Fibroblast of the aortic adventitia (primary cell): ENCODE measurements around the gene SLC35B4. TPM values are rescaled to one million over a fixed set of nuclear protein-coding genes. Genes with fewer than 3 reads are reported as not detected.

Experiments
- DNase-seq: peaks from one replicate; pipeline ENCODE4 v3.0.0-alpha.2; 2010; ENCODE audit warnings: low read depth
- H3K4me3 ChIP-seq: 2 replicates; pipeline ENCODE4 v1.5.1; 2011; ENCODE audit warnings: low read depth, mild to moderate bottlenecking, control low read depth, low read length, moderate library complexity
- CTCF ChIP-seq: IDR thresholded peaks from 2 replicates; pipeline ENCODE4 v1.5.1; 2011; ENCODE audit warnings: mild to moderate bottlenecking, low read length, control low read depth, inconsistent platforms; ENCODE audit not compliant: insufficient read depth
- total RNA-seq: library from RNA; depleted of rRNA; stranded (reverse); fragments of >200 nt; gene quantifications from 2 replicates; pipeline ENCODE4 v1.2.3, GENCODE V29; 2012; ENCODE audit warnings: low replicate concordance

Gene SLC35B4
- total RNA-seq, result 7.8 and 18.4 TPM in 2 replicates

DNA sequence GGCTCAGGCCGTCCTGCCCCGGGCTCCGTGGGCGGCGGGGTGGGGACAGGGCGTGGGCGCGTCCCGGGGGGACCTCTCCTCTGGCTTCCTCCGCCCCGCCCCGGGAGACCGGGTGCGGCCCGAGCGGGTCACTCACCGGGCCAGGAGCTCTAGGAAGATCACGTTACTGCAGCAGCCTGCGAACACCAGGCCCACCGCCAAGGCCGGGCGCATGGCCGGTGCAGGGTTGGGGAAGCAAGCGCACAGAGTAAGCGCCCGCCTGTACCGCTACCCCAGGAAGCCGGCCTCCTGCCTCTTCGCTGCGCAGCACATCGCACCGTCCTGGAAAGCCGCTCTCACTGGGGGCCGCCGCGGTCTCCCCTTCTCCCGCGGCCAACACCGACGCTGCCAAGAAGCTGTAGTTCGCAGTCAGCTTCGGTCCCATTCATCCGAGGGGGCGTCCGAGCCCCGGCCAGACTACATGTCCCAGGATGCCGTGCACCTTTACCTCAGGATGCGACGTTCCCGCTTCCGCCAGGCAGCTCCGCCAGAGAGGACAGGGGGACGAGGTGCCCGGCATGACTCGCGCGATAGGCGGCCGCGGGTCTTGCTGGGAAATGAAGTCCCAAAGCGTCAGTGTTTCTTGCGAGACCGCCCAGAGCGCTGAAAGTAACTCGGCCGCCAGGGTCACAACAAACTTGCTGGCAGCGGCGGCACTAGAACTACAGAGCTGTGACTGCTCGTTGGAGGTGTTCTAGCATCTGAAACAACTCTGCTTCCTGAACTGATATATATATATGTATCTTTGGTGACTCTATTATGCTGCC, at the start of gene SLC35B4:
TSS of gene SLC35B4 (minus strand) at position 392 of the 806 bp plus-strand sequence. CDS start at position 213, 179 bp downstream.
- H3K4me3 ChIP-seq, result peak within 1 kb of the TSS; percentile 85
- peak; percentile 37 for TF ChIP-seq CTCF

GRCh38 chr7:134366481-134366880, 49.8 kb upstream of the SLC35B4 start:
- TF ChIP-seq CTCF, result no peak
- DNase-seq, result peak; percentile 43
- H3K4me3 ChIP-seq, result no peak overlapping the region

More for the DNA sequence above, at the start of gene SLC35B4:
- DNase-seq, result peak; percentile 95

GRCh38 chr7:134365341-134366054, 48.8 kb upstream of the SLC35B4 start:
- no peak overlapping the region for H3K4me3 ChIP-seq
- TF ChIP-seq CTCF, result no peak
- peak; percentile 96 for DNase-seq

- peak; percentile 66 for DNase-seq
- H3K4me3 ChIP-seq, result no peak overlapping the region
- no peak for TF ChIP-seq CTCF
Measured at GRCh38 chr7:134364619-134365037, 47.9 kb upstream of the SLC35B4 start.

DNA sequence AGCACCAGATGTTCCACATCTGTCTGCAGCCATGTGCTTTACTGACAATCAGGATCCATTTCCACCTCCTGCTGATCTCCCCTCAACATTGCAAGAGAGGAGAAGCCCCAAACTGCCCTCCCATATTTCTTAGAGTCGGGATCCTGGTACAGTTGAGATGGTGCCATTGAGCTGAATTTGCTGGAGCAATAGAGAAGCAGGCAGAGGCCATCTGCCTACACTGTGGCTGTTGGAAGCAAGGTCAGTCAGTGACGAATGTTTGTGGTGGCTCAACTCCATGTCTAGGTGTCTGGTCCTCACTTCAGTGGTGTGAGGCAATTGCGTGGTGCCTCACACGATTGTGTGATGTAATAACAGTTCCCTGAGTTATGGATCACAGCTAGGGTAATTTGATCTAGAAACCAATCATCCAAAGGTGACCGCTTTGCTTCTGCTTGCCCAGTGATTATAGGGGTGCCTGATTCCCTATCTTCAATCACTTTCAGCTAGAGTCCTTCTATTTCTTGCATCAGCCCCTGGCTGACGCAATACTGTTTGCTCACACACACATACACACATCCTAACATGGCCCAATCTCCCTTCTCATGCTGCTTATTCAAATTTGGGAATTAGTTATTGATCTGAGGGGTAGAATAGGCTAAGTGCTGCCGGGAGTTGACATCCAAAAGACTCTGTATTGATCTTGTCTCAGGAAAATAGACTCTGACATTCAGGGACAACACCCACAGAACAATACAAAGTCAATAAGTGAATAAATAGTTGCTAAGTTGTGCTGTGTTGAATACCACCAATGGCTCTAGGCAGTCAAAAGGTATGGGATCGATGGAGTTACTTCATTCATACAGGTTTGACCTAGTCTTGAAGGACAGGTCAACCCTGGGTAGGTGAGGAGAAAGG, 46.1 kb upstream of the SLC35B4 start:
- no peak for TF ChIP-seq CTCF
- peak; percentile 70 for DNase-seq
- H3K4me3 ChIP-seq, result no peak overlapping the region

- no peak for TF ChIP-seq CTCF
- no peak overlapping the region for H3K4me3 ChIP-seq
- peak; percentile 11 for DNase-seq
Measured at GRCh38 chr7:134359787-134360432, 43.2 kb upstream of the SLC35B4 start.
